IMR-90 (cell line): ENCODE measurements around the gene KCTD10. TPM values are rescaled to one million over a fixed set of nuclear protein-coding genes. Genes with fewer than 3 reads are reported as not detected.
"Not testable (repeated sequence)": the region's sequence is repeated elsewhere in the genome, so short reads cannot be mapped to it uniquely, and the experiment has no call there.

Source experiments
- ATAC-seq: fragments of 200-7000 bp; cut with Tn5 transposase; 2 replicates; pipeline ENCODE4 v1.9.1; 2020; ENCODE audit warnings: low read depth, mild to moderate bottlenecking, moderate library complexity
- BruUV-seq: library from RNA; stranded (reverse); fragments of 400-500 nt; replicated peaks from 2 replicates; lab custom pipeline; 2021; lab: Mats Ljungman, UMichigan
- CTCF ChIA-PET: fragments of 300-600 bp; formaldehyde crosslinking; extraction: SDS; loops from one replicate; lab custom pipeline; 2021; ENCODE audit warnings: antibody characterized with exemption; lab: Yijun Ruan, JAX
- POLR2A ChIA-PET: fragments of 300-600 bp; sonication (Branson Sonifier 250); formaldehyde crosslinking; loops from one replicate; lab custom pipeline; 2022; ENCODE audit warnings: antibody characterized with exemption; ENCODE audit not compliant: unreplicated experiment; lab: Charles Lee
- DNase-seq: peaks from one replicate; pipeline ENCODE4 v3.0.0; 2013
- H2AFZ ChIP-seq: replicated peaks from 2 replicates; pipeline ENCODE3; 2013; ENCODE audit warnings: low read length, mild to moderate bottlenecking; ENCODE audit not compliant: poor library complexity
- H2AK5ac ChIP-seq: 2 replicates; pipeline ENCODE4 v1.6.1; 2013; ENCODE audit warnings: low read depth, low read length, inconsistent platforms
- H2AK9ac ChIP-seq: replicated peaks from 2 replicates; pipeline ENCODE3; 2013; ENCODE audit warnings: mild to moderate bottlenecking, low read depth, low read length, moderate library complexity; ENCODE audit not compliant: poor library complexity
- H2BK120ac ChIP-seq: 2 replicates; pipeline ENCODE4 v1.6.1; 2013; ENCODE audit warnings: low read depth, low read length, inconsistent platforms
- H2BK15ac ChIP-seq: 3 replicates; pipeline ENCODE4 v1.6.1; 2013; ENCODE audit warnings: low read depth, low read length, inconsistent platforms
- H2BK20ac ChIP-seq: 2 replicates; pipeline ENCODE4 v1.6.1; 2013; ENCODE audit warnings: low read depth, mild to moderate bottlenecking, inconsistent platforms, low read length, moderate library complexity
- H2BK5ac ChIP-seq: 2 replicates; pipeline ENCODE4 v1.6.1; 2013; ENCODE audit warnings: mild to moderate bottlenecking, low read depth, low read length, inconsistent platforms; ENCODE audit not compliant: poor library complexity, severe bottlenecking
- H3K14ac ChIP-seq: replicated peaks from 2 replicates; pipeline ENCODE4 v1.6.1; 2013; ENCODE audit warnings: low read depth, low read length, inconsistent platforms
- H3K18ac ChIP-seq: 2 replicates; pipeline ENCODE4 v1.6.1; 2013; ENCODE audit warnings: low read depth, low read length, control low read depth
- H3K23ac ChIP-seq: 2 replicates; pipeline ENCODE4 v1.6.1; 2013; ENCODE audit warnings: low read depth, low read length, inconsistent platforms
- H3K27ac ChIP-seq: 2 replicates; pipeline ENCODE4 v1.5.1; 2013; ENCODE audit warnings: mild to moderate bottlenecking, control low read depth, low read length; ENCODE audit not compliant: insufficient read depth
- H3K27me3 ChIP-seq: 2 replicates; pipeline ENCODE4 v1.6.1; 2013; ENCODE audit warnings: low read length; ENCODE audit not compliant: control insufficient read depth, insufficient read depth
- H3K36me3 ChIP-seq: 2 replicates; pipeline ENCODE4 v1.6.1; 2013; ENCODE audit warnings: low read length, mixed read lengths; ENCODE audit not compliant: control insufficient read depth, insufficient read depth
- H3K4ac ChIP-seq: 2 replicates; pipeline ENCODE4 v1.6.1; 2013; ENCODE audit warnings: low read depth, low read length, inconsistent platforms
- H3K4me1 ChIP-seq: 2 replicates; pipeline ENCODE4 v1.6.1; 2013; ENCODE audit warnings: low read length, mixed read lengths; ENCODE audit not compliant: control insufficient read depth, insufficient read depth
- H3K4me2 ChIP-seq: 2 replicates; pipeline ENCODE4 v1.6.1; 2013; ENCODE audit warnings: low read depth, mild to moderate bottlenecking, control low read depth, low read length, moderate library complexity
- H3K4me3 ChIP-seq: 2 replicates; pipeline ENCODE4 v1.5.1; 2013; ENCODE audit warnings: low read depth, mild to moderate bottlenecking, control low read depth, low read length, moderate library complexity; ENCODE audit not compliant: insufficient read depth
- H3K56ac ChIP-seq: 2 replicates; pipeline ENCODE4 v1.6.1; 2013; ENCODE audit warnings: low read length, inconsistent platforms; ENCODE audit not compliant: insufficient read depth; ENCODE audit errors: extremely low read depth
- H3K79me1 ChIP-seq, 2 experiments: 2 replicates each; pipeline ENCODE4 v1.6.1; 2013; ENCODE audit warnings: low read length in 2 of 2, inconsistent platforms in 1 of 2, low read depth in 1 of 2
- H3K9ac ChIP-seq: 2 replicates; pipeline ENCODE4 v1.6.1; 2013; ENCODE audit warnings: low read depth, low read length, control low read depth
- H3K9me1 ChIP-seq: 2 replicates; pipeline ENCODE4 v1.6.1; 2013; ENCODE audit warnings: low read length, inconsistent platforms; ENCODE audit not compliant: insufficient read depth
- H3K9me3 ChIP-seq: 2 replicates; pipeline ENCODE4 v1.6.1; 2013; ENCODE audit warnings: low read length; ENCODE audit not compliant: control insufficient read depth, insufficient read depth
- H4K20me1 ChIP-seq: 2 replicates; pipeline ENCODE4 v1.6.1; 2013; ENCODE audit warnings: low read length, inconsistent platforms; ENCODE audit not compliant: insufficient read depth
- H4K5ac ChIP-seq: 2 replicates; pipeline ENCODE4 v1.6.1; 2013; ENCODE audit warnings: mild to moderate bottlenecking, low read depth, low read length, control low read depth
- H4K8ac ChIP-seq, 2 experiments: 2 replicates each; pipeline ENCODE4 v1.6.1; 2013; ENCODE audit warnings: low read depth in 2 of 2, low read length in 2 of 2, control low read depth in 1 of 2, inconsistent platforms in 1 of 2
- H4K91ac ChIP-seq: 2 replicates; pipeline ENCODE4 v1.6.1; 2013; ENCODE audit warnings: low read depth, low read length, inconsistent platforms; ENCODE audit not compliant: insufficient read depth
- WGBS, 2 experiments: methylation state at CpG; one replicate each; pipeline versions ENCODE4 v1.1.5 to v1.1.7; 2013; ENCODE audit warnings: missing lambda C conversion rate in 2 of 2; ENCODE audit not compliant: insufficient read length in 1 of 2; ENCODE audit errors: extremely low coverage in 2 of 2; 5-methylcytosine and 5-hydroxymethylcytosine counted together
- dilution Hi-C: fragments of 300-500 bp; cut with HindIII; formaldehyde crosslinking; loops from one replicate; pipeline ENCODE4 v1.14.3; 2018; ENCODE audit warnings: low sequenced_read_pairs; ENCODE audit not compliant: unreplicated experiment
- in situ Hi-C: fragments of 300-500 bp; cut with MboI; formaldehyde crosslinking; loops from 3 replicates; pipeline ENCODE4 v1.14.3; 2019; ENCODE audit warnings: low sequenced_read_pairs, inconsistent platforms, mixed read lengths
- intact Hi-C: fragments of 100-400 bp; cut with micrococcal nuclease; formaldehyde crosslinking; loops from 2 replicates; pipeline ENCODE4 v1.10.0; 2022
- polyA plus RNA-seq, 3 experiments: library from polyadenylated mRNA; depleted of rRNA; stranded (reverse); fragments of >200 nt; gene quantifications; 2 replicates each; pipeline ENCODE4 v1.2.3, GENCODE V29; 2012; ENCODE audit warnings: low replicate concordance in 1 of 3
- total RNA-seq: library from RNA; depleted of rRNA; stranded (reverse); fragments of >200 nt; gene quantifications from 2 replicates; pipeline ENCODE4 v1.2.3, GENCODE V29; 2012

Gene KCTD10
- total and polyA plus RNA-seq, 2 of the 4 experiments (the other 2 are of a cell fraction), result 72.1 to 88.4 TPM

DNA sequence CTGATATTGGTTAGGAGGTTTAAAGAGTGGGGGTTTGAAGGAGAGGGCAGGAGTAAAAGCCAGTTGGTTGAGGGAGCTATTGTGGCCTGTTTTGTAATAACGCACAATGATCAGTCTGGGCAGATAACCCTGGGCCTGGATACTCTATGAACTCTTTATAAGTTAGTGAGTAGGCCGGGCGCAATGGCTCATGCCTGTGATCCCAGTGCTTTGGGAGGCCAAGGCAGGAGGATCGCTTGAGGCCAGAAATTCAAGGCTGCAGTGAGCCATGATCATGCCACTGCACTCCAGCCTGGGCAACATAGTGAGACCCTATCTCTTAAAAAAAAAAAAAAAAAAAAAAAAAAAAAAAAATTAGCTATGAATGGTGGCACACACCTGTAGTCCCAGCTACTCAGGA, 71.0 kb downstream of the KCTD10 start:
- H3K4ac ChIP-seq, dilution Hi-C loops, BruUV-seq, H3K23ac ChIP-seq, H3K9me1 ChIP-seq, H3K79me1 ChIP-seq, in situ Hi-C loops, ATAC-seq, H4K5ac ChIP-seq, H3K56ac ChIP-seq, intact Hi-C loops, DNase-seq, H2BK120ac ChIP-seq, H3K4me1 ChIP-seq, H3K4me2 ChIP-seq, H2BK15ac ChIP-seq, H2BK20ac ChIP-seq, H3K14ac ChIP-seq, POLR2A ChIA-PET, H4K91ac ChIP-seq, H3K9ac ChIP-seq, H3K36me3 ChIP-seq, H2AK5ac ChIP-seq, H2BK5ac ChIP-seq, H2AFZ ChIP-seq, H3K4me3 ChIP-seq, H3K27ac ChIP-seq, H3K18ac ChIP-seq, H4K20me1 ChIP-seq, H2AK9ac ChIP-seq, H3K9me3 ChIP-seq, H4K8ac ChIP-seq: not testable (repeated sequence)
- WGBS, 2 experiments, result no CpG with 5 or more reads among the region's 4 CpGs
- CTCF ChIA-PET, result interaction anchor here (0.6 to 2.0 kb wide), 2 partner anchors 20 to 22 kb away, joined by 5 to 8 read pairs; no protein-coding TSS in a partner anchor
- H3K27me3 ChIP-seq, result peaks cover 14% of the 10 kb centered on the region

- H3K9ac ChIP-seq, H2BK20ac ChIP-seq, H3K27ac ChIP-seq, H3K79me1 ChIP-seq, H3K23ac ChIP-seq, H3K56ac ChIP-seq, dilution Hi-C loops, H3K4me2 ChIP-seq, H4K5ac ChIP-seq, POLR2A ChIA-PET, H3K36me3 ChIP-seq, H2BK15ac ChIP-seq, H3K14ac ChIP-seq, H2AK5ac ChIP-seq, in situ Hi-C loops, H4K20me1 ChIP-seq, H4K91ac ChIP-seq, H3K9me3 ChIP-seq, H2BK5ac ChIP-seq, H2AFZ ChIP-seq, H2BK120ac ChIP-seq, H3K18ac ChIP-seq, H3K9me1 ChIP-seq, H3K4me1 ChIP-seq, ATAC-seq, H3K4me3 ChIP-seq, intact Hi-C loops, DNase-seq, H3K4ac ChIP-seq, H4K8ac ChIP-seq, BruUV-seq, H2AK9ac ChIP-seq: not testable (repeated sequence)
- WGBS, 2 experiments, result no CpG with 5 or more reads among the region's 2 CpGs
- H3K27me3 ChIP-seq, result peaks cover 18% of the 10 kb centered on the region
- CTCF ChIA-PET, result interaction anchor here (1.1 kb wide), 1 partner anchor 293 kb away, joined by 3 read pairs; no protein-coding TSS in a partner anchor
Measured at GRCh38 chr12:109404841-109405240, 72.3 kb downstream of the KCTD10 start.
